Heart left ventricle (tissue), 16 donors: ENCODE measurements around the gene HEPHL1. TPM values are rescaled to one million over a fixed set of nuclear protein-coding genes. Genes with fewer than 3 reads are reported as not detected.
A peak's percentile ranks its signal among the peaks of the same experiment; 100 is the strongest.

Source experiments
- ATAC-seq, 4 donors: fragments of 200-7000 bp; cut with Tn5 transposase; one replicate each; pipeline ENCODE4 v1.9.1; 2020 to 2022; ENCODE audit warnings: moderate library complexity in 4 of 4, mild to moderate bottlenecking in 3 of 4, moderate number of reproducible peaks in 1 of 4
- DNase-seq, 5 donors: peaks; one replicate each; pipeline ENCODE4 v3.0.0-alpha.2; 2020
- H3K27ac ChIP-seq, 12 donors: fragments of 200-600 bp; sonication (generic) in 4 of 12; one replicate each; pipeline versions ENCODE4 v1.5.0 to v1.8.0; 2016 to 2022; ENCODE audit warnings: mild to moderate bottlenecking in 2 of 12
- H3K27me3 ChIP-seq, 9 donors: fragments of 200-600 bp; sonication (generic) in 2 of 9; one replicate each; pipeline versions ENCODE4 v1.5.1 to v1.8.0; 2016 to 2022; ENCODE audit warnings: mild to moderate bottlenecking in 3 of 9
- H3K36me3 ChIP-seq, 9 donors: fragments of 200-600 bp; sonication (generic) in 2 of 9; one replicate each; pipeline versions ENCODE4 v1.5.0 to v1.8.0; 2018 to 2022; ENCODE audit warnings: mild to moderate bottlenecking in 2 of 9
- H3K4me1 ChIP-seq, 12 donors: fragments of 200-600 bp; sonication (generic) in 4 of 12; one replicate each; pipeline versions ENCODE4 v1.5.0 to v1.8.0; 2016 to 2022; ENCODE audit warnings: mild to moderate bottlenecking in 3 of 12
- H3K4me3 ChIP-seq, 12 donors: fragments of 200-600 bp; sonication (generic) in 4 of 12; one replicate each; pipeline versions ENCODE4 v1.5.0 to v1.8.0; 2017 to 2022; ENCODE audit warnings: mild to moderate bottlenecking in 9 of 12, moderate library complexity in 4 of 12
- H3K9me3 ChIP-seq, 12 donors: fragments of 200-600 bp; sonication (generic) in 4 of 12; one replicate each; pipeline versions ENCODE4 v1.5.0 to v1.8.0; 2016 to 2022; ENCODE audit warnings: mild to moderate bottlenecking in 1 of 12
- POLR2A ChIP-seq, 2 donors: fragments of 450-650 bp; IDR thresholded peaks; one replicate each; pipeline ENCODE4 v1.6.1; 2017; ENCODE audit warnings: antibody characterized with exemption in 2 of 2, mild to moderate bottlenecking in 2 of 2, moderate library complexity in 2 of 2
- WGBS, 4 donors: extraction: QIAGEN DNeasy Blood & Tissue Kit in 2 of 4; methylation state at CpG; one replicate each; pipeline versions ENCODE4 v1.1.5 to v1.1.7; 2013 to 2018; 5-methylcytosine and 5-hydroxymethylcytosine counted together
- intact Hi-C, 10 donors: fragments of 100-400 bp; cut with DNase I; formaldehyde crosslinking; loops; one replicate each; pipeline versions ENCODE4 v1.11.1 to v1.14.2; 2022
- polyA plus RNA-seq, 2 donors: library from polyadenylated mRNA; stranded (reverse); fragments of 200-250 nt; gene quantifications; one replicate each; pipeline ENCODE4 v1.2.3, GENCODE V29; 2013
- total RNA-seq, 9 donors: library from RNA; depleted of rRNA in 2 of 9; stranded (reverse); fragments of >200 nt in 2 of 9; fragmentation: NEBNext Ultra II Directional in 3 of 9; extraction: Animal tissue kit (Norgen Biotek cat#: 25700) in 3 of 9; gene quantifications; one replicate each; pipeline versions ENCODE4 v1.1.0 to v1.2.4, GENCODE V29; 2016 to 2023
- TF ChIP-seq, protein P1 (sequence below), 12 donors: fragments of 200-600 bp; sonication (generic) in 4 of 12; IDR thresholded peaks; one replicate each; pipeline versions ENCODE4 v1.5.0 to v1.8.0; 2018 to 2022; ENCODE audit warnings: antibody characterized with exemption in 12 of 12, mild to moderate bottlenecking in 5 of 12
- donor health status: ischemic (EF 13 %, LVEDD 7.1; RV severe dilation, severe dysfunction).
- donor health status: healthy with polysubstance abuse.
- donor health status: DM: no; HTN: yes; CAD: no.
- donor health status: DM: no; HTN: no; CAD: no.
- donor health status: ischemic (EF 25% LVEDD 6.9; RV normal size, moderate dysfunction).
- donor health status: ischemic (EF 25% LVEDD 5.7; RV mildly dilated, moderate dysfunction).
- donor health status: healthy.
- donor health status: DM: yes; HTN: yes; CAD: no.
- donor health status: ischemic (EF 35%, LVEDD 5.7; RV mildly dilated, moderate dysfunction).
- donor health status: nonischemic (EF 11% LVEDD 7.7; RV severe dilation, severe dysfunction).
- donor health status: DM: yes; HTN: yes; CAD: no.
- donor health status: PGD.
- donor health status: ischemic (EF 29% LVEDD 5.4; RV normal size, mild dysfunction).
- donor health status: nonischemic (EF 23%, LVEDD 6.1; RV moderate dilation, normal function).

The HEPHL1 gene
- total and polyA plus RNA-seq, 11 donors = 0.07 TPM; not detected in 10

DNA sequence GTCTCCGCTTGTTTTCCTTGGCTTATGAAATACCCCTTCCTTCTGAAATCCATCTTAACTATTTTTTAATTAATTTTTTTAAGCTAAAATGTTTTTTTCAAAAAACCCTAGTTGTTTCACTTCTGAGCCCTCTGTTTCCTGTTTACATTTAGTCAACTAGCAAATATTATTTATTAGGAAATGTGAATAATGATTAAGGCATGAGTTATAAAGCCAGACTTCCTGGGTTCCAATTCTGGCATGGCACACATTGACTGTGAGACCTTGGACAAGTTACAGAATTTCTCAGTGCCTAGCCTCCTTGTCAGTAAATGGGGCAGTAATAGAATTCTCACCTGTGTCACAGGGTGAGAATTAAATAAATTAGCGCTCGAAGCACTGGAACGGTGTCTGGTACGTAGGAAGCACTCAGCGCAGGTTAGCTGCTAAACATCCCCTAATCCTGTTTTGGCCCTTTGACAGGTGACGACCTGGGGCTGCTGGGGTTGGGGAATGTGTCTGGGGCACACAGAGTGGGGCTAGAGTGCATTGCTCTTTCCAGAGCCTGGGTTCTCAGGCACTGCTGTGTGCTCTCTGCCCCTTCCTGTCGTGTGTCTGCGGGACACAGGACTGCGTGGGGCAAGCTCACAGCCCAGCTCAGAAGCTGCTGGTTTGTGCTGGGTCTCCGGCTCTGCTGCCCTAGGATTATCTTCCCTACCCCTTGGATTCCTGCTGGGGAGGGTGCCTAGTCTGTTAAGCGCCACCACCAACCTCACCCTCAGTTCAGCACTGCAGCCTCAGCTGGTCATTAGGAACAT is 120.6 kb downstream of the HEPHL1 start:
- TF ChIP-seq, protein P1, sequence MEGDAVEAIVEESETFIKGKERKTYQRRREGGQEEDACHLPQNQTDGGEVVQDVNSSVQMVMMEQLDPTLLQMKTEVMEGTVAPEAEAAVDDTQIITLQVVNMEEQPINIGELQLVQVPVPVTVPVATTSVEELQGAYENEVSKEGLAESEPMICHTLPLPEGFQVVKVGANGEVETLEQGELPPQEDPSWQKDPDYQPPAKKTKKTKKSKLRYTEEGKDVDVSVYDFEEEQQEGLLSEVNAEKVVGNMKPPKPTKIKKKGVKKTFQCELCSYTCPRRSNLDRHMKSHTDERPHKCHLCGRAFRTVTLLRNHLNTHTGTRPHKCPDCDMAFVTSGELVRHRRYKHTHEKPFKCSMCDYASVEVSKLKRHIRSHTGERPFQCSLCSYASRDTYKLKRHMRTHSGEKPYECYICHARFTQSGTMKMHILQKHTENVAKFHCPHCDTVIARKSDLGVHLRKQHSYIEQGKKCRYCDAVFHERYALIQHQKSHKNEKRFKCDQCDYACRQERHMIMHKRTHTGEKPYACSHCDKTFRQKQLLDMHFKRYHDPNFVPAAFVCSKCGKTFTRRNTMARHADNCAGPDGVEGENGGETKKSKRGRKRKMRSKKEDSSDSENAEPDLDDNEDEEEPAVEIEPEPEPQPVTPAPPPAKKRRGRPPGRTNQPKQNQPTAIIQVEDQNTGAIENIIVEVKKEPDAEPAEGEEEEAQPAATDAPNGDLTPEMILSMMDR (IDR thresholded peaks at IDR 0.05) = no peak
- TF ChIP-seq POLR2A (IDR thresholded peaks at IDR 0.05) = no peak
- WGBS, 4 donors = 77 to 88% (median 83%) methylated on average over 11 to 12 of the region's 12 CpGs
- ATAC-seq (peak in 3 of 4 donors; percentile 17 to 44 (median 35)), DNase-seq (no peak)
- peaks cover 0 to 85% (median 34%) of the 10 kb centered on the region in 12 donors for H3K4me1 ChIP-seq
- H3K27me3 ChIP-seq = no peaks in the 10 kb centered on the region
- intact Hi-C loops = no loop called here
- no peak overlapping the region for H3K4me3 ChIP-seq
- H3K36me3 ChIP-seq = no peaks in the 10 kb centered on the region
- H3K27ac ChIP-seq = peak overlapping the region in 1 of 12 donors; percentile 18
- H3K9me3 ChIP-seq = no peaks in the 10 kb centered on the region

DNA sequence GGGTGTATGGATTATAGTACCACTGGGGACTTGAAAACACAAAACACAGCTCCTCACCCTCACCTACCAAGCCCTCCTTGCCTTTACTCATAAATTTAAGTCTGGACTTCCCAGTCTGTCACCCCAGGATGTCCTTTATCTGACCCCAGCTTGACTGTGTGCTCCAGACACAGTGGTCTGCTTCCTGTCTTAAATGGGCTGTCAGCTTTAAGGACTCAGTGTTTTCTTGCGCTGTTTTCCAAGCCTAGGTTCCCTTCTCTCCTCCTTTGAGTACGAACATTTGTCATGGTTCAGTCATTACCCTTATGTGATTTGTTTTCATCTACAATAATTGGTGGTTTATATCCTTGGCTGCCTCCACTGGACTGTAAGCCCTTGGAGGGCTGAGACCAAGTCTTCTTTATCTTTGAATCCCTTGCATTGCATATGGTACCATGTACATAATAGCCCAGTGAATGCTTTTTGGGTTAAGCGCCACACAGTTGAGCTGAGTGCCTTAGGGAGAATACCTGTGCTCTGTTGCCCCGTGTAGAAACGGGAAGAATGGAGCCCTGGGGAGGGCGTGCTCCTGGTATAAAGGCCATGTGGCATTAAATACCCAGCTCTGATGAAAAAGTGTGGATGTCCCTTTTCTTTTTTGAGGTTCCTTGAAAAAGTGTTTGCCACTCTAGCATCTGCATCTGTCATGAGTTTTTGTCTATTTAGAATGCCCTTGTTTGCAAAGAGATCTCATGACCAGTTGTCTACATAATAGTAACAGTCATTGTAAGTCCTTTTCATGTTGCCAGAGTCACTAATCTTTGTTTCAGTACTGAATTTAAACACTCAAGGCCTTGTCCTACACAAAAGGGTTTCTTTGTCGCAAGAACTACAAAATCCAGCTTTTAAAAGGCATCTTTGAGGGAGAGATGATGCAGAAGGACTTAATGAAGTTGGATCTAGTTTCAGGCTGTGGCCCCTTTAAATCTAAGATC is 121.4 kb downstream of the HEPHL1 start:
- DNase-seq (no peak), ATAC-seq (peak; percentile 20 to 59 (median 34))
- Histone ChIP-seq H3K27ac (peak overlapping the region in 3 of 12 donors; percentile 12 to 35 (median 25)), H3K36me3 (no peaks in the 10 kb centered on the region), H3K27me3 (no peaks in the 10 kb centered on the region), H3K4me1 (peaks cover 0 to 88% (median 37%) of the 10 kb centered on the region in 12 donors), H3K4me3 (no peak overlapping the region), H3K9me3 (no peaks in the 10 kb centered on the region)
- no peak for TF ChIP-seq POLR2A (IDR thresholded peaks at IDR 0.05)
- TF ChIP-seq, protein P1 (IDR thresholded peaks at IDR 0.05) = no peak
- 80 to 83% (median 81%) methylated on average over 7 of the region's 7 CpGs for WGBS, 4 donors
- intact Hi-C loops = no loop called here

DNA sequence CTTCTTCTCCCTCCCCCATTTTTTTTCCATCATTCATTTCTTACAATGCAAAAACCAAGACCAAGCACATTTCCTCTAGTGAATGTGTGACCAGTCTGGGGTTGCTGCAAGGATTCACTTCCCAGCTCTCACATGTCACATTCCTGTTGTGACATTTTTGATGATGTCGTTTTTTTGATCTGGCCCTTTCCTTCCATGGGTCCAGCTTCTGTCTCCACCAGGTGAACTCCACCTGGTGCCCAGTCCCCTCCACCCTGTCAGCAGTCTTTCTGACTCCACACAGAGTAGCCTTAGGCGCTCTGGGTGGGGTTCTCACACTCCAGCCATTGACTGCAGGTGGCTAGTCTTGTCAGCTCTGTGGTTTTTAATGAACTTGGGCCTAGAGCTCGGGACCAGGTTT is 123.1 kb downstream of the HEPHL1 start:
- H3K4me1 ChIP-seq = peaks cover 0 to 98% (median 38%) of the 10 kb centered on the region in 12 donors
- intact Hi-C loops = no loop called here
- no peaks in the 10 kb centered on the region for H3K9me3 ChIP-seq
- no peaks in the 10 kb centered on the region for H3K36me3 ChIP-seq
- 87 to 93% (median 90%) methylated on average over 3 of the region's 3 CpGs for WGBS, 4 donors
- DNase-seq = no peak
- ATAC-seq = no peak
- TF ChIP-seq POLR2A (IDR thresholded peaks at IDR 0.05) = no peak
- TF ChIP-seq, protein P1 (IDR thresholded peaks at IDR 0.05) = no peak
- no peak overlapping the region for H3K4me3 ChIP-seq
- H3K27ac ChIP-seq = no peak overlapping the region
- H3K27me3 ChIP-seq = no peaks in the 10 kb centered on the region

DNA sequence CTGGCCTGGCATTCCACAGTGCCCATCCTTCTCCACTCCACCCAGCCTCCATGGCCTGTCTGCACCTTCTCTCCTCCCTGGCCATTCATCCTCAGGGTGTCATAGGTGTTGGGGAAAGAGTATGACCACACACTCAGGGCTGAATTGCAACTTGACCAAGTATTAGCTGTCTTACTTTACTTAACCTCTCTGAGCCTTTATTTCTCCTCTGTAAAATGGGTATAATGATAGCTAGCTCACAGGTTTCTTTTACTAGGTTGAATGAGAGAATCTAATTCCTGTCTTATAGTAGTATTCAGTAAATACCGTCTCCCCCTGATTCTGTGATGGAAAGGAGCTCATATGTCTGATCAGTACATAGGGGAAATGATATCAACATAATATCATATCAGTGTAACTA is 123.5 kb downstream of the HEPHL1 start:
- Histone ChIP-seq H3K27me3 (no peaks in the 10 kb centered on the region), H3K27ac (no peak overlapping the region), H3K4me1 (peaks cover 0 to 98% (median 40%) of the 10 kb centered on the region in 12 donors), H3K4me3 (no peak overlapping the region), H3K36me3 (no peaks in the 10 kb centered on the region), H3K9me3 (no peaks in the 10 kb centered on the region)
- intact Hi-C loops = no loop called here
- DNase-seq (no peak), ATAC-seq (no peak)
- no peak for TF ChIP-seq POLR2A (IDR thresholded peaks at IDR 0.05)
- TF ChIP-seq, protein P1 (IDR thresholded peaks at IDR 0.05) = no peak
- 93 to 98% (median 96%) methylated on average over 1 of the region's 1 CpG for WGBS, 4 donors
